Activated CD4-positive, alpha-beta T cell treated with anti-CD3 and anti-CD28 coated beads for 48 hours (primary cell): ENCODE results near the gene SMIM7.
"Not testable (repeated sequence)": the region's sequence is repeated elsewhere in the genome, so short reads cannot be mapped to it uniquely, and the experiment has no call there.

Experiments used
- DNase-seq: peaks from one replicate; pipeline ENCODE4 v3.0.0-alpha.2; 2020

Gene SMIM7

DNA sequence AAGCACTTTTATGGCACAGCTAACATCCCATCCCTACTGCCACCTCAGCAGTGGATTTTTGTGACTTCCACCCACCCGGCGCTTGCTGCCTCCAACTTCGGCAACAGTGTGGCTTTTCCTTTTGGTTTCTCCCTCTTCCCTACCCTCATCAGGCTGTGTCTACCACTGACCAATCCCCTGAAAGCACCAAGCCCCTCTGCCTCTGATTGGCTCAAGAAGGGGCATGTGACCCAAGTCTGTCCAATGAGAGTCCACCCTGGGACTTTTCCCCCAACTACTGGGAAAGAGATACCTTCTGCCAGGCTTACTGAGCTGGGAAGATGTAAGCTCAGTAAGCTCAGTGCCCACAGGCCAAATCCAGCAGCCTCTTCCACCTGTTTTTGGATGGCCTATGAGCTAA is 5.8 kb downstream of the SMIM7 start:
- DNase-seq: peak; percentile 11

- DNase-seq: no peak
Observed at GRCh38 chr19:16652854-16653253, 7.1 kb downstream of the SMIM7 start.

GRCh38 chr19:16651421-16652188 is 8.3 kb downstream of the SMIM7 start:
- DNase-seq: not testable (repeated sequence)

DNA sequence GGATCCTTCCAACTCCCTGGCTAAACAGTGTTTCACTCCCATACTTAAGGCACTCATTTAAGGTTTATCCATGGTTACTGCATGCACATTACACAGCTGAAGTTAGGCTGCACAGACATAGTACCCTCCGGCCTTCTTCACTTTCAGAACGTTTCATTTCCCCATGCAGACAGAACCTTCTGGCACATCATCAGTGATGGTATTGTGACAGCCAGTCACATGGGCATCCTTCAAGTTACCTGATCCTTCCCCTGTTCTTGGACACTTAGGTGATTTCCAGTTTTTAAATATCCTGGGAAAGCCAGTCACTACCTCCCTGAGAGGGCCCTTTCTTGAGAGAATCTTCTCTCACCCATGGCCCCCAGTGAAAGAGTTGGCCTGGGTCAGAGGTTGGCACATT is 9.1 kb downstream of the SMIM7 start:
- DNase-seq: no peak

DNA sequence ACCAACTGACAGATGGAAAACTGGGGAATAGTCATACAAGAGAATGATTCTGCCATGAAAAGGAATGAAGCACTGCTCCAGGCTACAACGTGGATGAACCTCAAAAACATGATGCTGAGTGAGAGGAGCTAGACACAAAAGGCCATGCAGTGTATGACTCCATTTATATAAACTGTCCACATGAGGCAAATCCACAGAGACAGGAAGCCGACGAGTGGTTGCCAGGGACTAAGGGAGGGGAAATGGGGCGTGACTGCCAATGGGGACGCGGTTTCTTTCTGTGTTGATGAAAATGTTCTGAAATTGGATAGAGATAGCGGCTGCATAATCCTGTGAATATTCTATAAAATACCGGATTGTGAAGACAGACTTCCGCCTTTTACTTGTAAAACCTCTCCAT is 10.2 kb downstream of the SMIM7 start:
- DNase-seq: no peak

DNA sequence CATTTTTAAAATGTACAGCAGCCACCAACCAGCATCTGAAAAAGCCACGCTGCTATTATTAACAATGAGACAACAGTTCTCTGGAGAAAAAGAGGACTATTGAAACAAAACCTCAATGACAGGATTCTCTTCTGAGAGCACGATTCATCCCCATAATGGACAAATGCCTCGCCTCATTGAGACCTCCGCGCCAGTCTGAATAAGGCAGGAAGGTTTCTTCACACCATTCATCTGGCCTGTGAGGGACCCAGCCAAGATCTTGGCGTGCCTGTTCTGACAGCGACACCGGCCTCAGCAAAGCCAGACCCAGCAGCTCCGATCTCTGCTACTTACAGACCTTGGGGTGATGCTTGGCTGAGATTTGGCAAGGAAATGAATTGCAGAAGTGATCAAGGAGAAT is 14.8 kb downstream of the SMIM7 start:
- no peak for DNase-seq

DNA sequence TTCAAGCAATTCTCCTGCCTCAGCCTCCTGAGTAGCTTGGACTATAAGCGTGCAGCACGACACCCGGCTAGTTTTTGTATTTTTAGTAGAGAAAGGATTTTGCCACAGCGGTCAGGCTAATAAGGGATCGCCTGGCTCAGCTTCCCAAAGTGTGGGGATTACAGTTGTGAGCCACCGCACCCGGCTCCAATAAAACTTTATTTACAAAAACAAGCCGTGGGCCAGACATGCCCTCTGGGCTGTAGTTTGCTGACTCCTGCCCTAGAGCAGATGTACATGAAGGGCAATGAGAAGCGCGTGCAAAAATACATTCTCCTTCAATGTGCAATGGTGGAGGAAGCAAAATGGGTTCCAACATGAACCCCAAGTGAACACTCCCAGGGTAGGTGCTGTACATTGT is 18.2 kb downstream of the SMIM7 start:
- no peak for DNase-seq

DNA sequence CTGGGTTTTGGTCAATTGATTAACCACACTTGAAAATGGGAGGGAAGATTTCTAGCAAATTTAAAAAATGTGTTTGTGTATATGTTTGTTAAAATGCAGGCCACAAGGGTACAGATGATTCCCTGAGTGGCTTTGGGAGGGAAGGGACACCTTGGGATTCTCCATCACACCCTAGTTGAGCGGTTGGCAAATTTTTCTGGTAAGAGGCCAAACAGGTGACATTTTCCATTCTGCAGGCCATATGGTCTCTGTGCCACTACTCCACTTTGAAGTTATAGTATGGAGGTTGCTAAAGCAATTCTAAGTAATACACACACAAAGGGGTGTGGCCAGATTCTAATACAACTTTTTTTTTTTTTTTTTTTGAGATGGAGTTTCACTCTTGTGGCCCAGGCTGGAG is 19.0 kb downstream of the SMIM7 start:
- no peak for DNase-seq

- DNase-seq: no peak
Observed at GRCh38 chr19:16638666-16639065, 21.3 kb downstream of the SMIM7 start.

GRCh38 chr19:16637535-16637934 is 22.4 kb downstream of the SMIM7 start:
- DNase-seq: no peak

DNA sequence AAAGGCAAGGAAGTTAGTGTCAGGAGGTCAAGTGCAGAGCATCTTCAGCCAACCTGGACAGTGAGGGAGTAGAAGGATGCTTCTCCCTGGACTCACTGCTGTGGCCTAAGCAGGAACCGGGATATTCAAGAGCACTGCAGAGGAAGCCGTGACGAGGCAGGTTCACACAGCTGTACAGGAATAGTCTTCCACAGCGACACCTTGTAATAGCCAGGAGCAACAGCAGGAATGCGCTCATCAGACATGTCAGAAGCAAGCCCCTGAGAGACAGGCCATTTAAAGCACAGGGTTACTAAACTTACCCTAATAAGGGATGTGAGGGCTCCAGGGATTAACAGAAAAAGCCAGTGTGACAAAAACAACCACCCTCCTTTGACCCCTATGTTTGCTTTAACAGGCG is 28.5 kb downstream of the SMIM7 start:
- no peak for DNase-seq

GRCh38 chr19:16628984-16629691 is 30.8 kb downstream of the SMIM7 start:
- peak; percentile 13 for DNase-seq

GRCh38 chr19:16628183-16628983 is 31.6 kb downstream of the SMIM7 start, which contains the start of gene MED26:
TSS of gene MED26 (minus strand) at chr19:16628204. CDS start at chr19:16627943, 261 bp downstream.
- DNase-seq: peak; percentile 97

- DNase-seq: no peak
Observed at GRCh38 chr19:16627928-16628182, 32.1 kb downstream of the SMIM7 start.

DNA sequence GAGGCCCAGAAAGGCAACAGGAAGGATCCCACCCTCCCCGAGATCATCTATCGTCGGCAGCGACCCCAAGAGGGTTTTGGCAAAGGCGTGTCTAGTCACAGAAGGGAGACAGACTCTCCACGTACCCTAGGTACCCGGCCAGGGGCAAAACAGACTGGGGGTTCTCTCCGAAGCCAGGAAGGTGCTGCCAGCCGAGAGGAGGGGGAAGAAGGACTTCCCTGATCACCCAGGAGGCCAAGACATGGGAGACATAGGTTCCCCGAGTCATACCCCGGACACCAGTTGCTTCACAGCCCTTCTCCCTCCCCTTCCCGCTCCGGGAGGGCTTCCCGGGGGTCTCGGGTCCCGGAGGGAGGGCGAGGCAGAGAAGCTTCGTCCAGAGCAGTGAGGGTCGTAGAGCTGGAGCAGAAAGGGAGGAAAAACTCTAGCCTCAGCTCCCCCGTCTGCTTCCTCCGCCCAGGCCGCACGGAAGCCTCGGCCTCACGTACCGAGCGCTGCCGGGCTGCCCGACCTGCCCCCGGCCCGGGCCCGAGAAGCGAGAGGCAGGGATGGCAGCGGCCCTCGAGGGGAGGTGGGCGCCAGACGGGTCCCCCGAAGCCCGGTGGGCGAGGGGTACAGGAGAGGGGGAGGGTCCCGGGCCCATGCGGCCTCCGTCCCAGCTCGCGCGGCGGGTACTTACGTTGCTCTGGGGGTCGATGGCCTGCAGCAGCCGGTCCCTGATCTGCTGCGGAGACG is 32.6 kb downstream of the SMIM7 start:
- DNase-seq: peak; percentile 19

GRCh38 chr19:16626796-16627192 is 33.1 kb downstream of the SMIM7 start:
- peak; percentile 32 for DNase-seq

- no peak for DNase-seq
Observed at GRCh38 chr19:16625163-16625958, 34.6 kb downstream of the SMIM7 start.

- DNase-seq: no peak
Observed at GRCh38 chr19:16624236-16624635, 35.7 kb downstream of the SMIM7 start.

- DNase-seq: no peak
Observed at GRCh38 chr19:16623576-16623975, 36.4 kb downstream of the SMIM7 start.

- no peak for DNase-seq
Observed at GRCh38 chr19:16623066-16623465, 36.9 kb downstream of the SMIM7 start.

DNA sequence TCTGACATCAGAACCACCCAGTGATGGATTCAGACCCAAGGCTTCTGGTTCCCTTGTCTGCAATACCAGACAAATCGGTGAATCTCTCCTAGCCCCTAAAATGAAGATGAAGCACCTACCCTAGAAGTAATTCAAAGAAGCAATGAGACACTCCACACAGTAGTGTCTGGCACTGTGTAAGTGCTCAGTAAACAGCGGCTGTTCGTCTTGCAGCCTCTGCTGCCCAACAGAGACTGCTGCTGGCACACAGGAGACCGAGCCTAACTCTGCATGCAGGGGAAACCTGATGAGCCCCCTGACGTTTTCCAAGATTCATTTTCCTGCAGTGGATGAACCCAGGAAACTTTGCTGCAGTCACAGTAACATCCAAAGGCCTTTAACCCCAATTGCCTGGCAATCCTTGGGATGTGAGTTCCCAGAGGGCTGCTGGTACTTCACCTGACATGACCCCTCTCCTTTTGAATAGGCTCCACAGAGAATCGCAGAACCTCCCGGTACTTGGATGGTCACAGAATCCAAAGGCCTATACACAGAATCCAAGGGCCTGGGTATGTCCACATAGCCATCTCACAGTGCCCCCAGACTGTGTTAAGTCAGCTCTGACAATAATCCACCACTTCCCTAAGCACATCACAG is 38.7 kb downstream of the SMIM7 start:
- no peak for DNase-seq

DNA sequence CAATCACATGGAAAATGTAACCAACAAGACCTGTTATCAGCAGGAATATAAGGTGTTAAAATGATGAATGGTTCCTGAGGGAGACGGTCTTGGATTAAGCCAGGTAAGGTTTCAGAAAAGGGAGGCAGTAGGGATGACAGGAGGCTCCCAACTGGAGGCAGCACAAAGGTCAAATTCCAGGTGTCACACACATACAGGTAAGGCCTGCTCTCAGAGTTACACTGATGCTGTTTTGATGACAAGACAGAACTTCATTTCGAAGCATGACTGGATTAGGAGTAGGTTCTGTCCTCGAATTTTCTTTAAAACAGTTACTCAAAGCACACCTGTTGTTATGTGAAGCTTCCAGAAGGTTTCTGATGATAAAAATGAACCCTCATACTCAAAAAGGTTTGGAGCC is 39.4 kb downstream of the SMIM7 start:
- DNase-seq: no peak
